ENCODE results near the gene ANXA8. TPM values are rescaled to one million over a fixed set of nuclear protein-coding genes. Genes with fewer than 3 reads are reported as not detected.
"Not testable (repeated sequence)": the region's sequence is repeated elsewhere in the genome, so short reads cannot be mapped to it uniquely, and the experiment has no call there.

The ANXA8 gene
- total and polyA plus RNA-seq, 2 donors (not counting 1 experiment from before 2014, with no cell fraction given): 0.08 TPM; not detected in 1

DNA sequence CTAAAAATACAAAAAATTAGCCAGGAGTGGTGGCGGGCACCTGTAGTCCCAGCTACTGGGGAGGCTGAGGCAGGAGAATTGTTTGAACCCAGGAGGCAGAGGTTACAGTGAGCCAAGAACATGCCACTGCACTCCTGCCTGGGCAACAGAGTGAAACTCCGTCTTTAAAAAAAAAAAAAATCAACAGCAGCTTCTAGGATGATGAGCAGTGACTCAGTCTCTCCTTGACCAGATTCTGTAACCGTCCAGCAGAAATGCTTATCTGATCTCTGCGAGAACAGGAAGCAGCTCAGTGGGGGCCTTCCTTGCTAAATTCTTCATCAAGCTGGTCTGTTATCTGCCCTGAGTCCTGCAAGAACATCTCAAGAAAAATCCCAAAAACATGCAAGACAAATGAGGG lies 2.0 kb upstream of the ANXA8 start:
- not testable (repeated sequence) for H3K4me1 ChIP-seq (ENCODE audit: control insufficient read depth, extremely low read depth, insufficient read depth, low read length); H3K27ac ChIP-seq (ENCODE audit: insufficient read depth, low read length); H3K9me3 ChIP-seq (ENCODE audit: control insufficient read depth, insufficient read depth, low read depth, low read length); H3K36me3 ChIP-seq (ENCODE audit: control insufficient read depth, insufficient read depth, low read length); H3K4me3 ChIP-seq (replicated peaks in 1 of 4; ENCODE audit: control extremely low read depth in 1 of 4, insufficient read depth in 1 of 4, low read depth in 3 of 4, low read length in 4 of 4); H3K9ac ChIP-seq (ENCODE audit: insufficient read depth, low read length); H3K4me2 ChIP-seq (ENCODE audit: extremely low read depth, insufficient read depth, low read length); H4K20me1 ChIP-seq (ENCODE audit: control insufficient read depth, extremely low read depth, insufficient read depth, low read length); H3K79me2 ChIP-seq (ENCODE audit: control insufficient read depth, insufficient read depth, low read length); H2AFZ ChIP-seq (ENCODE audit: low read length); H3K27me3 ChIP-seq (ENCODE audit: control insufficient read depth, insufficient read depth, low read length)
- peak; percentile 8 to 71 for DNase-seq (ENCODE audit: low read depth in 2 of 2)

DNA sequence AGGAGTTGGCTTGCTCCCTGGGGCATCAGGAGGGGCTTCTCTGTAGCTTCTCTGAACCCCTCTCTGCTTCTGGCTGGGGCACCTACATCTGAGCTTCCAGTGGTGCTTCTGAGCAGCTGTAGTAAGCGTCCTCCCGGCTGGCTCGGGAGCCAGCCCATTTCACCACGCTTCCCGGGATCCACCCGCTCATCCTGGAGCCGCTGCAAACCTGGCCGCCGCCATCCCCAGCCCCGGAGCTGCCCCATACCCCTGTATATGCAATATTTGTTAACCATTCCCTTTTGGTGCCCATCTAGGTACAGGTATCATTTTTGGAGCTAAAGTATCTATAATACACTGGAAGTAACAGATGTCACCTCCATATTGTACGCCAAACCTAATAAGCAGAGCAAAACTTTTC lies 871 bp upstream of the ANXA8 start:
- H4K20me1 ChIP-seq (ENCODE audit: control insufficient read depth, extremely low read depth, insufficient read depth, low read length); DNase-seq (ENCODE audit: low read depth in 2 of 2); H3K4me3 ChIP-seq (replicated peaks in 1 of 4; ENCODE audit: control extremely low read depth in 1 of 4, insufficient read depth in 1 of 4, low read depth in 3 of 4, low read length in 4 of 4); H3K79me2 ChIP-seq (ENCODE audit: control insufficient read depth, insufficient read depth, low read length); H2AFZ ChIP-seq (ENCODE audit: low read length); H3K36me3 ChIP-seq (ENCODE audit: control insufficient read depth, insufficient read depth, low read length); H3K27me3 ChIP-seq (ENCODE audit: control insufficient read depth, insufficient read depth, low read length); H3K4me1 ChIP-seq (ENCODE audit: control insufficient read depth, extremely low read depth, insufficient read depth, low read length); H3K9me3 ChIP-seq (ENCODE audit: control insufficient read depth, insufficient read depth, low read depth, low read length); H3K9ac ChIP-seq (ENCODE audit: insufficient read depth, low read length); H3K4me2 ChIP-seq (ENCODE audit: extremely low read depth, insufficient read depth, low read length); H3K27ac ChIP-seq (ENCODE audit: insufficient read depth, low read length): not testable (repeated sequence)

DNA sequence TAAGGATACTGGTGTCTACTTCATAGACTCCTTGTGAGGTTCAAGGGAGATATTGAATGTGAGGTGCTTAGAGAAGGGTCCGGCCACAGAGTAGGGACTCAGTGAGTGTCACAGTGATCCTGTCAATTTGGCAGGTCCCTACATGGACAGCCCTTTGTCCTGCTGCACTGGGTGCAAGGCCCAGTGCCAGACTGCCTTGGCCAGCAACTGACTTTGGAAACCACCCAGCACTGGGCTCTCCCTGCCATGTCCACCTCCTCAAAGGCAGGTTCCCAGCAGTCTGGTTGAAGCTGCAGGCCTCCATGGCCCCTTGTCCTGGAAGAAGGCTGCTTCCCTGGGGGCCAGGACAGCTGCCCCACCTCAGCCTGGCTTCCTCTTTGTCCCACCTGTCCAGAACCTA lies 1.5 kb downstream of the ANXA8 start:
- not testable (repeated sequence) for H3K27ac ChIP-seq (ENCODE audit: insufficient read depth, low read length); H3K36me3 ChIP-seq (ENCODE audit: control insufficient read depth, insufficient read depth, low read length); H3K4me1 ChIP-seq (ENCODE audit: control insufficient read depth, extremely low read depth, insufficient read depth, low read length); H3K27me3 ChIP-seq (ENCODE audit: control insufficient read depth, insufficient read depth, low read length); H3K4me3 ChIP-seq (replicated peaks in 1 of 4; ENCODE audit: control extremely low read depth in 1 of 4, insufficient read depth in 1 of 4, low read depth in 3 of 4, low read length in 4 of 4); H3K9ac ChIP-seq (ENCODE audit: insufficient read depth, low read length); H4K20me1 ChIP-seq (ENCODE audit: control insufficient read depth, extremely low read depth, insufficient read depth, low read length); H2AFZ ChIP-seq (ENCODE audit: low read length); H3K79me2 ChIP-seq (ENCODE audit: control insufficient read depth, insufficient read depth, low read length); DNase-seq (ENCODE audit: low read depth in 2 of 2); H3K4me2 ChIP-seq (ENCODE audit: extremely low read depth, insufficient read depth, low read length); H3K9me3 ChIP-seq (ENCODE audit: control insufficient read depth, insufficient read depth, low read depth, low read length)

DNA sequence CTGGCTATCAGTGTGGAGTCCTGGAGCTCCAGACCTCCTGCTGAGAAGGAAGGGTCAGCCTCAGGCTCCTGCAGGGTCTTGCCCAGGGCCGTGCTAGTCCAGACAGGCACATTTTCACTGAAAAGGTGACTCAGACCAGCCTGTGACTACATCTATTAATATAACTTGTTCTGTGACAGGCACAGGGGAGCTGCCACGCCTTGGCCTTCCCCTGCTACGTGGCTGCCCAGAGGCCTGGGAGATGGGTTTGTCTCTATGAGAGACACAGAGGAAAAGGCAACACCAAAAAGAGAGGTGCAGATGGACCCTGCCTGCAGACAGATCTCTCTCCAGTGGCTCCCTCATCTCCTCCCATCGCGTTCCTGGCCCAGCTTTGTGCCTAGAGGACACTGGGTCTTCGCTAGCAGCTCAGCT lies 2.1 kb downstream of the ANXA8 start:
- not testable (repeated sequence) for H3K79me2 ChIP-seq (ENCODE audit: control insufficient read depth, insufficient read depth, low read length); H3K36me3 ChIP-seq (ENCODE audit: control insufficient read depth, insufficient read depth, low read length); H3K9ac ChIP-seq (ENCODE audit: insufficient read depth, low read length); H3K9me3 ChIP-seq (ENCODE audit: control insufficient read depth, insufficient read depth, low read depth, low read length); H2AFZ ChIP-seq (ENCODE audit: low read length); H3K27me3 ChIP-seq (ENCODE audit: control insufficient read depth, insufficient read depth, low read length); H3K4me1 ChIP-seq (ENCODE audit: control insufficient read depth, extremely low read depth, insufficient read depth, low read length); H3K4me2 ChIP-seq (ENCODE audit: extremely low read depth, insufficient read depth, low read length); H3K4me3 ChIP-seq (replicated peaks in 1 of 4; ENCODE audit: control extremely low read depth in 1 of 4, insufficient read depth in 1 of 4, low read depth in 3 of 4, low read length in 4 of 4); H3K27ac ChIP-seq (ENCODE audit: insufficient read depth, low read length); H4K20me1 ChIP-seq (ENCODE audit: control insufficient read depth, extremely low read depth, insufficient read depth, low read length)
- DNase-seq (ENCODE audit: low read depth in 2 of 2): peak in 1 of 2 donors; percentile 10

DNA sequence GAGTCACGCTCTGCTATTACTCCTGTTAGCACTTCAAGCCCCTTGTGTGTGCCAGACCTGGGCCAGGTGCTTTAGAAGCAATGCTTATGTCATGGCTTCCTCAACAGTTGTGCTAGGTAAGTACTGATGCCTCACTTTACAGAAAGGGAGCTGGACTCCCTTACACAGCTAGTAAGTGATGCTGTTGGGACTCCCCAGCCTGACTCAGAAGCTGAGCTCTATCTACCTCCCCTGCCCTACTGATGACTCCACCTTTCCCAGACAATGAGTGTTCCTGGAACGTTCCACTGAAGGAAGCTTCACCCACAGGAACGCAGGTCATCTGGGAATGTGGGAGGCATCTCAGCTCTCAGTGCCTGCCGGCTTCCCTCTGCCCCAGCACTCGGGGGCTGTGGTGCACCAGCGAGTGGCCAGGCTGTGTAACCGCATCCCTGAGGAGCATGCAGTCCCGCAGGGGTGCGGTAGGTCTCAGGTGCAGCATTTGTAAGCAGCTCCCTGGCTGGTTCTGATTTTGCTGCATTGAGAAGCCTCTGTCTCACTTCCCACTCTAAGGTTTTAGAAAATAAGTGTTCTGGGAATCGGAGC lies 2.6 kb downstream of the ANXA8 start:
- not testable (repeated sequence) for H3K27ac ChIP-seq (ENCODE audit: insufficient read depth, low read length); H3K27me3 ChIP-seq (ENCODE audit: control insufficient read depth, insufficient read depth, low read length); H3K9ac ChIP-seq (ENCODE audit: insufficient read depth, low read length); H3K79me2 ChIP-seq (ENCODE audit: control insufficient read depth, insufficient read depth, low read length); H3K36me3 ChIP-seq (ENCODE audit: control insufficient read depth, insufficient read depth, low read length); H3K4me3 ChIP-seq (replicated peaks in 1 of 4; ENCODE audit: control extremely low read depth in 1 of 4, insufficient read depth in 1 of 4, low read depth in 3 of 4, low read length in 4 of 4); H4K20me1 ChIP-seq (ENCODE audit: control insufficient read depth, extremely low read depth, insufficient read depth, low read length); H3K4me2 ChIP-seq (ENCODE audit: extremely low read depth, insufficient read depth, low read length); H2AFZ ChIP-seq (ENCODE audit: low read length); H3K4me1 ChIP-seq (ENCODE audit: control insufficient read depth, extremely low read depth, insufficient read depth, low read length); H3K9me3 ChIP-seq (ENCODE audit: control insufficient read depth, insufficient read depth, low read depth, low read length)
- DNase-seq (ENCODE audit: low read depth in 2 of 2): peak in 1 of 2 donors; percentile 89

DNA sequence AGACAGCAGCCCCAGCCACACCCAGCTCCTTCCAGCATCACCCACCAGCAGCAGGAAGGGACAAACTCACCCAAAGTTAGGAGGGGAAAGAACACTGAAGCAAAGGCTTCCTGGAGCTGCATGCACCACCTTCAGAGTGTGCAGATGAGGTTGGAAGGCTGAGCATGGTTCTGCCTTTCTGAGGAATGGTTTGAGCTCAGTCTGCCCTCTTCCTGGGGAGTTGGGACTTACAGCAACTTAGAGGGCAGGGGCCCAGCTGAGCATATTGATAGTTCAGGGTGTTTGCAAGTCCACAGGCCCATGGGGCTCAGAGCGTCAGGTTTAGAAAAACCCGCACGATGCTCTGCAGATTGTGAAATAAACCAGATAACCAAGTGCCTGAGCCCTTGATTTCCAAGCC lies 3.8 kb downstream of the ANXA8 start:
- H3K36me3 ChIP-seq (ENCODE audit: control insufficient read depth, insufficient read depth, low read length); H3K9ac ChIP-seq (ENCODE audit: insufficient read depth, low read length); DNase-seq (ENCODE audit: low read depth in 2 of 2); H2AFZ ChIP-seq (ENCODE audit: low read length); H3K79me2 ChIP-seq (ENCODE audit: control insufficient read depth, insufficient read depth, low read length); H4K20me1 ChIP-seq (ENCODE audit: control insufficient read depth, extremely low read depth, insufficient read depth, low read length); H3K4me3 ChIP-seq (replicated peaks in 1 of 4; ENCODE audit: control extremely low read depth in 1 of 4, insufficient read depth in 1 of 4, low read depth in 3 of 4, low read length in 4 of 4); H3K4me2 ChIP-seq (ENCODE audit: extremely low read depth, insufficient read depth, low read length); H3K27ac ChIP-seq (ENCODE audit: insufficient read depth, low read length); H3K4me1 ChIP-seq (ENCODE audit: control insufficient read depth, extremely low read depth, insufficient read depth, low read length); H3K9me3 ChIP-seq (ENCODE audit: control insufficient read depth, insufficient read depth, low read depth, low read length); H3K27me3 ChIP-seq (ENCODE audit: control insufficient read depth, insufficient read depth, low read length): not testable (repeated sequence)

DNA sequence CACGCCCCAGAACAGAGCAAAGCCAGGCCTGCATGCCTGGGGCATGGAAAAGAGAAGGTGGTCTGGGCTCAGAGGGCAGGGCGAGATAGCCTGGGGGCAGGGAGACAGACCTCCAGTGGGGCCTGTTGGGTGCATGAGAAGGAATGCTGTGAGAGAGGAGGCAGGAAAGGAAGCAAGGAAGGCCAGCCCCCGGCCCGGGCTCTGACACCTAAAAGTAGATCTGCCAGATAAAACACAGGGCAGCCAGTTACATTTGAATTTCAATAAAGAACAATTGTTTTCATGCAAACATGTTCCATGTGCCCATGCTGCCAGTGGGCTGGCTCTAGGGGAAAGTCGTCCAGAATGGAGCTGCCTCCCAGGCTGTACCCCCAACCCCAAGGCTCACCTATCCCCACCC lies 5.8 kb downstream of the ANXA8 start:
- not testable (repeated sequence) for H3K9ac ChIP-seq (ENCODE audit: insufficient read depth, low read length); H4K20me1 ChIP-seq (ENCODE audit: control insufficient read depth, extremely low read depth, insufficient read depth, low read length); H3K9me3 ChIP-seq (ENCODE audit: control insufficient read depth, insufficient read depth, low read depth, low read length); DNase-seq (ENCODE audit: low read depth in 2 of 2); H3K4me2 ChIP-seq (ENCODE audit: extremely low read depth, insufficient read depth, low read length); H3K27ac ChIP-seq (ENCODE audit: insufficient read depth, low read length); H3K4me3 ChIP-seq (replicated peaks in 1 of 4; ENCODE audit: control extremely low read depth in 1 of 4, insufficient read depth in 1 of 4, low read depth in 3 of 4, low read length in 4 of 4); H3K79me2 ChIP-seq (ENCODE audit: control insufficient read depth, insufficient read depth, low read length); H2AFZ ChIP-seq (ENCODE audit: low read length); H3K36me3 ChIP-seq (ENCODE audit: control insufficient read depth, insufficient read depth, low read length); H3K27me3 ChIP-seq (ENCODE audit: control insufficient read depth, insufficient read depth, low read length); H3K4me1 ChIP-seq (ENCODE audit: control insufficient read depth, extremely low read depth, insufficient read depth, low read length)
